ENCODE results near the gene FBXL17.

Gene FBXL17

GRCh38 chr5:108373426-108373825 is 8.5 kb downstream of the FBXL17 start:
- DNase-seq (ENCODE audit: low read depth, low spot score): no peak

GRCh38 chr5:108372369-108372768 is 9.5 kb downstream of the FBXL17 start:
- no peak for DNase-seq (ENCODE audit: low read depth, low spot score)

- no peak for DNase-seq (ENCODE audit: low read depth, low spot score)
These were observed 10.6 kb downstream of the FBXL17 start for GRCh38 chr5:108371263-108371662.

- DNase-seq (ENCODE audit: low read depth, low spot score): no peak
These were observed 12.7 kb downstream of the FBXL17 start for GRCh38 chr5:108369167-108369566.

- DNase-seq (ENCODE audit: low read depth, low spot score): no peak
These were observed 14.1 kb downstream of the FBXL17 start for GRCh38 chr5:108367679-108368334.

- DNase-seq (ENCODE audit: low read depth, low spot score): no peak
These were observed 15.4 kb downstream of the FBXL17 start for GRCh38 chr5:108366500-108366899.

- DNase-seq (ENCODE audit: low read depth, low spot score): peak; percentile 4
These were observed 20.1 kb downstream of the FBXL17 start for GRCh38 chr5:108361771-108362170.

GRCh38 chr5:108361239-108361638 is 20.7 kb downstream of the FBXL17 start:
- DNase-seq (ENCODE audit: low read depth, low spot score): no peak

- no peak for DNase-seq (ENCODE audit: low read depth, low spot score)
These were observed 21.6 kb downstream of the FBXL17 start for GRCh38 chr5:108360280-108360679.

GRCh38 chr5:108356286-108356685 is 25.6 kb downstream of the FBXL17 start:
- no peak for DNase-seq (ENCODE audit: low read depth, low spot score)

GRCh38 chr5:108353087-108353486 is 28.8 kb downstream of the FBXL17 start:
- DNase-seq (ENCODE audit: low read depth, low spot score): no peak

GRCh38 chr5:108345541-108346171 is 36.2 kb downstream of the FBXL17 start:
- DNase-seq (ENCODE audit: low read depth, low spot score): no peak

- no peak for DNase-seq (ENCODE audit: low read depth, low spot score)
These were observed 37.6 kb downstream of the FBXL17 start for GRCh38 chr5:108344103-108344822.

- DNase-seq (ENCODE audit: low read depth, low spot score): no peak
These were observed 40.0 kb downstream of the FBXL17 start for GRCh38 chr5:108341866-108342265.

- DNase-seq (ENCODE audit: low read depth, low spot score): no peak
These were observed 41.8 kb downstream of the FBXL17 start for GRCh38 chr5:108340131-108340530.

- no peak for DNase-seq (ENCODE audit: low read depth, low spot score)
These were observed 42.7 kb downstream of the FBXL17 start for GRCh38 chr5:108339220-108339619.

GRCh38 chr5:108334225-108334624 is 47.7 kb downstream of the FBXL17 start:
- DNase-seq (ENCODE audit: low read depth, low spot score): no peak

GRCh38 chr5:108326982-108327381 is 54.9 kb downstream of the FBXL17 start:
- no peak for DNase-seq (ENCODE audit: low read depth, low spot score)

- DNase-seq (ENCODE audit: low read depth, low spot score): no peak
These were observed 57.0 kb downstream of the FBXL17 start for GRCh38 chr5:108324886-108325285.

- no peak for DNase-seq (ENCODE audit: low read depth, low spot score)
These were observed 60.6 kb downstream of the FBXL17 start for GRCh38 chr5:108321341-108321740.

- no peak for DNase-seq (ENCODE audit: low read depth, low spot score)
These were observed 61.7 kb downstream of the FBXL17 start for GRCh38 chr5:108320231-108320630.

- no peak for DNase-seq (ENCODE audit: low read depth, low spot score)
These were observed 66.1 kb downstream of the FBXL17 start for GRCh38 chr5:108315829-108316228.

GRCh38 chr5:108312258-108312657 is 69.6 kb downstream of the FBXL17 start:
- DNase-seq (ENCODE audit: low read depth, low spot score): no peak

Data from ELF-1 (cell line).